ENCODE measurements around the gene SND1. TPM values are rescaled to one million over a fixed set of nuclear protein-coding genes. Genes with fewer than 3 reads are reported as not detected.

The SND1 gene
- total RNA-seq, 1 experiment from 2014 or later, result 218 TPM

- H4K8ac ChIP-seq (replicated peaks; ENCODE audit: insufficient read length, low read depth, low read length), result no peak overlapping the region
- H3T11ph ChIP-seq (ENCODE audit: low read length), result no peak overlapping the region
- H2BK120ac ChIP-seq (ENCODE audit: low read depth, low read length, poor library complexity, severe bottlenecking), result no peak overlapping the region
- TF ChIP-seq CTCF (conservative IDR thresholded peaks at IDR 0.05), result no peak
- no peak overlapping the region for H3K56ac ChIP-seq (ENCODE audit: insufficient read length, low read depth, low read length)
- no peaks in the 10 kb centered on the region for H3K27me3 ChIP-seq (ENCODE audit: insufficient read depth, low read length)
- H3K23me2 ChIP-seq (ENCODE audit: insufficient read length, low read depth, low read length, poor library complexity, severe bottlenecking), result no peaks in the 10 kb centered on the region
- H3K9me3 ChIP-seq (ENCODE audit: control insufficient read depth, low read depth, low read length), result no peaks in the 10 kb centered on the region
- H3K4me1 ChIP-seq (ENCODE audit: insufficient read depth, low read length), result no peaks in the 10 kb centered on the region
- WGBS (ENCODE audit: extremely low coverage, insufficient read length, low lambda C conversion rate), result no CpG with 5 or more reads among the region's 8 CpGs
- Mint-ChIP-seq H3K9me3 (no peaks in the 10 kb centered on the region), H3K4me3 (no peak overlapping the region), H3K27me3 (ENCODE audit: low read depth) (no peaks in the 10 kb centered on the region; the same call in 1 of the 2 replicates), H3K36me3 (ENCODE audit: insufficient read depth in 1 of 3, low read depth in 3 of 3) (peaks cover 13 to 37% (median 15%) of the 10 kb centered on the region in 3 experiments; a peak in 6 of 7 replicates), H3K4me1 (peaks cover 0 to 2% of the 10 kb centered on the region in 2 experiments; a peak in 1 of 4 replicates), H3K27ac (no peak overlapping the region)
- H2AK5ac ChIP-seq (ENCODE audit: insufficient read length, low read length), result no peak overlapping the region
- no peak overlapping the region for H4K91ac ChIP-seq (ENCODE audit: insufficient read length, low read depth, low read length)
- H4K5ac ChIP-seq (ENCODE audit: insufficient read length, low read depth, low read length), result no peak overlapping the region
- no peaks in the 10 kb centered on the region for H3K79me2 ChIP-seq (ENCODE audit: insufficient read depth, low read length)
- no peak overlapping the region for H2BK15ac ChIP-seq (ENCODE audit: low read depth, low read length)
- H3K27ac ChIP-seq (ENCODE audit: insufficient read length, low read depth, low read length), result no peak overlapping the region
- no peak overlapping the region for H2BK20ac ChIP-seq (ENCODE audit: low read depth, low read length, poor library complexity, severe bottlenecking)
- H3K79me1 ChIP-seq (ENCODE audit: insufficient read depth, low read depth, low read length, poor library complexity, severe bottlenecking), result no peaks in the 10 kb centered on the region
- H2BK12ac ChIP-seq (ENCODE audit: insufficient read length, low read depth, low read length), result no peak overlapping the region
- H2BK5ac ChIP-seq (ENCODE audit: insufficient read length, low read length), result no peak overlapping the region
- no peak overlapping the region for H3K18ac ChIP-seq (ENCODE audit: insufficient read length, low read depth, low read length)
- H3K23ac ChIP-seq (ENCODE audit: insufficient read length, low read depth, low read length), result no peak overlapping the region
- no peak for DNase-seq
- H3K9ac ChIP-seq (ENCODE audit: extremely low read depth, insufficient read length, low read length), result no peak overlapping the region
- peaks cover 3% of the 10 kb centered on the region for H4K20me1 ChIP-seq (ENCODE audit: control insufficient read depth, insufficient read depth, insufficient read length)
- H3K14ac ChIP-seq (ENCODE audit: insufficient read depth, low read length), result no peak overlapping the region
- no peak overlapping the region for H3K4ac ChIP-seq (ENCODE audit: low read depth, low read length)
- H3K4me2 ChIP-seq (ENCODE audit: insufficient read depth, insufficient read length, low read length), result no peak overlapping the region
- H2AFZ ChIP-seq (ENCODE audit: low read length), result no peak overlapping the region
Observed at GRCh38 chr7:128081808-128082207, 429.8 kb downstream of the SND1 start.

Measured in H9 (cell line).